Measurements from ENCODE around the gene KRT39.

Gene KRT39

DNA sequence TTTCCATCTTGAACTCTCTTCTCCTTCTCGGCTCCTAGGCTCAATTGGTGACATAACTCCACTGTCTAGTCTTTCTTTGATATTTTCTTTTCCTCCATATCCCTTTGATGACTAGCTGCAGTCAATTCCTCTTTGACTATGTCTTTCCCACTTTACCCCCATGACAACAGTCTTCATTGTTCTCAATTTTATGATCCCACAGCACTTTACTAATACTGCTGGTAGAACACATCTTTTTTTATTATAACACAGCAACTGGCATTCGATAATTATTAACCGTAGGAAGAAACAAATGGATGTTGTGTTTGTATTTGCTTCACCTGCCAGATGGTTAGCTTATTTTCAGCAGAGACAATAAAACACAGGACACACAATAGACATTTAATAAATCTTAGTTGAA, 25.9 kb upstream of the KRT39 start:
- no peak overlapping the region for H3K4me3 ChIP-seq (ENCODE audit: low read depth, low read length)
- DNase-seq (ENCODE audit: low read depth, low spot score): no peak
- CTCF ChIA-PET: interaction anchor here (1.1 to 1.2 kb wide), 2 partner anchors 14 to 29 kb away, joined by 3 read pairs; no protein-coding TSS in a partner anchor
- TF ChIP-seq, protein P1, sequence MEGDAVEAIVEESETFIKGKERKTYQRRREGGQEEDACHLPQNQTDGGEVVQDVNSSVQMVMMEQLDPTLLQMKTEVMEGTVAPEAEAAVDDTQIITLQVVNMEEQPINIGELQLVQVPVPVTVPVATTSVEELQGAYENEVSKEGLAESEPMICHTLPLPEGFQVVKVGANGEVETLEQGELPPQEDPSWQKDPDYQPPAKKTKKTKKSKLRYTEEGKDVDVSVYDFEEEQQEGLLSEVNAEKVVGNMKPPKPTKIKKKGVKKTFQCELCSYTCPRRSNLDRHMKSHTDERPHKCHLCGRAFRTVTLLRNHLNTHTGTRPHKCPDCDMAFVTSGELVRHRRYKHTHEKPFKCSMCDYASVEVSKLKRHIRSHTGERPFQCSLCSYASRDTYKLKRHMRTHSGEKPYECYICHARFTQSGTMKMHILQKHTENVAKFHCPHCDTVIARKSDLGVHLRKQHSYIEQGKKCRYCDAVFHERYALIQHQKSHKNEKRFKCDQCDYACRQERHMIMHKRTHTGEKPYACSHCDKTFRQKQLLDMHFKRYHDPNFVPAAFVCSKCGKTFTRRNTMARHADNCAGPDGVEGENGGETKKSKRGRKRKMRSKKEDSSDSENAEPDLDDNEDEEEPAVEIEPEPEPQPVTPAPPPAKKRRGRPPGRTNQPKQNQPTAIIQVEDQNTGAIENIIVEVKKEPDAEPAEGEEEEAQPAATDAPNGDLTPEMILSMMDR (IDR thresholded peaks at IDR 0.05; ENCODE audit: insufficient read depth, low read length, missing control alignments): no peak
- POLR2A ChIA-PET: no interaction called here

DNA sequence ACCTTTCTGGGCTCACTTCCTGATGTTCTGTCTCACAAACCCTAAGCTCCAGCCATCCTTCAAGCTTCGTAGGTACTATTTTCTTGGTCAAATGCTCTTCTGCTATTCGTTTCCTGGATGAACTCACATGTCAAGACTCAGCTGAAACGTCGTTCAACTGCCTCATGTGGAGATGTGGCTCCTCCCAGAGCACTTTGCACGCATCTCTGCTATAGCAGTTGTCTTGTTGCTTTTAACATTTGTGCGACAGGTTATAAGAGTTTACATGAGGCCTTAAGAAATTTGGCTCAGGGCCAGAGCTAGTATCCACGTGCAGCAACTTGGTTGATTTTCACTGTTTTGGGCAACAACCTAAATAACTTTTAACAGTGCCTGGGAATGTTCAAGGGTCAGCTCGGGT, 20.2 kb upstream of the KRT39 start:
- ChIA-PET POLR2A (no interaction called here), CTCF (no interaction called here)
- no peak overlapping the region for H3K4me3 ChIP-seq (ENCODE audit: low read depth, low read length)
- TF ChIP-seq, protein P1 (IDR thresholded peaks at IDR 0.05; ENCODE audit: insufficient read depth, low read length, missing control alignments): no peak
- no peak for DNase-seq (ENCODE audit: low read depth, low spot score)

DNA sequence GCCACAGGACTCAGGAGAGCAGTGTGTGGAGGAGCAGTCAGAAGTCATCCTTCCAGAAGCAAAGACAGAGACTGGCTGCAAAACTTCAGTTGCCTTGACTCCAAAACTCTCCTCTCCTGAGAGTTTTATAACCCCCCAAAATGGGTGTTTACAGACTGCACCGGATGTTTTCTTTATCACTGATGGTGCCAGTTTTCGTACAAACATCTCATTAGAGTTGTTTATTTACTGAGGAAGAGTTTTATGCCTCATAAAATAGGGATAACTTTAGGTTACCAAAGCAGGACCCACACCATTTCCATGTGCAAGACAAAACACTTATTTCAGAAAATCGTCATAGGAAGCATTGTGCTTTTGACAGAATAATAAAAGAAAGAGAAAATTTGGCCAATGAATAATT, 17.5 kb upstream of the KRT39 start, which contains the start of gene KRT40:
Gene KRT40, minus strand, starts transcription at position 101 of the 400 bp plus-strand sequence. Its CDS starts 53 bp downstream, at position 48.
- CTCF ChIA-PET: no interaction called here
- POLR2A ChIA-PET: no interaction called here
- TF ChIP-seq, protein P1 (IDR thresholded peaks at IDR 0.05; ENCODE audit: insufficient read depth, low read length, missing control alignments): no peak
- H3K4me3 ChIP-seq (ENCODE audit: low read depth, low read length): no peak within 1 kb of the TSS
- no peak for DNase-seq (ENCODE audit: low read depth, low spot score)

DNA sequence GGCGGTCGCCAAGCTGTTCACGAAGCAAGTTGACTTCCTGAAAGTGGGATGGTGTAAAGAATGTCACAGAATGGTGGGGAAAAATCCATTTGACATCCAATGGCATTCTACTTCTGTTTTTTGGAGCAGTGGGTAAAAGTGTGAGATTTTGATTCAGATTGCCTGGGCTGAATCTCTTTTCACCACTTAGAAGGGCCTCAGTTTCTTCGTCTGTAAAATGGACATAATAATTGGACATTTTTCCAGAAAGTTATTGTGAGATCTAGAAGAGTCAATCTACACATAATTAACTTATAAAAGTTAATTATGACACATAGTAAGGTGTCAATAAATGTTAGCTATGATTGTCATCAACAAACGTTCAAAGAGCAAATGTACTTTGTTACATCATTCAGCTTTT, 14.4 kb upstream of the KRT39 start:
- ChIA-PET POLR2A (no interaction called here), CTCF (interaction anchor here (0.9 to 2.0 kb wide), 3 partner anchors 14 to 57 kb away, joined by 3 to 6 read pairs (median 5); partner anchors contain the start of gene KRT39)
- TF ChIP-seq, protein P1 (IDR thresholded peaks at IDR 0.05; ENCODE audit: insufficient read depth, low read length, missing control alignments): no peak
- no peak for DNase-seq (ENCODE audit: low read depth, low spot score)
- no peak overlapping the region for H3K4me3 ChIP-seq (ENCODE audit: low read depth, low read length)

DNA sequence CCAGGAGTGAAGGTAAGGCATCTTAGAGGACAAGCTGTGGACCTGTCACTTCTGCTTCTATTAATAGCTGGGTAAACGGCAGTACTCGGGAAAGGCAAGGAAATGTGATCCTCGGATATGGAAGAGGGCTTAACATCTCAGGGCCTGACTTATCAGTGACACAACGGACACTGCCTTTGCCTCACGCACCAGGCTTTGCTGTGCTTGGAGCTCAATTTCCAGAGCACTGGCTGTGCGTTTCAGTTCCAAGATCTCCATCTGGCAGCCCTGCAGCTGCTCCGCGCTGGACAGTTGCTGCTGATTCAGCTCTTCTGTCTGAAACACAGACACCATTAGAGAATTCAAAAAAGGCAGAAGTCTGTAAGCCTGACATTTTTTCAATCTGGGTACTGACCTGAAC, 13.8 kb upstream of the KRT39 start:
- ChIA-PET CTCF (interaction anchor here (0.9 to 2.0 kb wide), 4 partner anchors 14 to 58 kb away, joined by 3 to 6 read pairs (median 4); partner anchors contain the start of gene KRT39), POLR2A (no interaction called here)
- DNase-seq (ENCODE audit: low read depth, low spot score): no peak
- no peak overlapping the region for H3K4me3 ChIP-seq (ENCODE audit: low read depth, low read length)
- TF ChIP-seq, protein P1 (IDR thresholded peaks at IDR 0.05; ENCODE audit: insufficient read depth, low read length, missing control alignments): no peak

DNA sequence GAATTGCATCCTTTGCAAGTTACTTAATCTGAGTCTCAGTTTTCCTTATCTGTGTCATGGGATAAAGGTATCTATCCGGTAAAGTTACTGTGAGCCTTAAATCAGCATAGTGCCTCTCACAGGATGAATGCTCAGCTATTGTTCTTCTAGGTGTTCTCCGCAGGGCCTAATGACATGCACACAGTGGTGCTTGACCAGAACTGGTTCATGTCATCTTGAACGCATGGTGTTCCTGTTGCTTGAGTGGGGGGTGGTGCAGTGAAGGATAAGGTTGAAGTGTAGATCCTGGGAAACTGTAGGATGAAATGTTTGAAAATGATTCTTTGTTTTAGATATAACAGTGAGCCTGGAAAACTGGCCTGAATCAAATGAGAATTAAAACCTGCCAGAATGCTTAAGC, 13.4 kb upstream of the KRT39 start:
- no peak overlapping the region for H3K4me3 ChIP-seq (ENCODE audit: low read depth, low read length)
- TF ChIP-seq, protein P1 (IDR thresholded peaks at IDR 0.05; ENCODE audit: insufficient read depth, low read length, missing control alignments): no peak
- ChIA-PET POLR2A (interaction anchor here (0.6 kb wide), 1 partner anchor 106 kb away, joined by 3 read pairs; no protein-coding TSS in a partner anchor), CTCF (interaction anchor here (0.9 to 2.0 kb wide), 3 partner anchors 13 to 18 kb away, joined by 3 to 6 read pairs (median 5); partner anchors contain the start of gene KRT39)
- DNase-seq (ENCODE audit: low read depth, low spot score): no peak
